Subcutaneous adipose tissue (tissue), 4 donors: ENCODE results near the gene SNX19. TPM values are rescaled to one million over a fixed set of nuclear protein-coding genes. Genes with fewer than 3 reads are reported as not detected.

ENCODE experiments used
- total RNA-seq, 4 donors: library from RNA; depleted of rRNA; stranded (reverse); fragments of >200 nt; gene quantifications; one replicate each; pipeline ENCODE4 v1.1.0, GENCODE V29; 2016
- TF ChIP-seq, protein P1 (sequence below): fragments of 450-650 bp; IDR thresholded peaks from one replicate; pipeline ENCODE4 v1.5.1; 2016; ENCODE audit warnings: low read depth, mild to moderate bottlenecking, control low read depth, antibody characterized with exemption, moderate library complexity

Gene SNX19
- total RNA-seq, 4 donors from 2014 or later: 86.0 to 170 (median 103) TPM

DNA sequence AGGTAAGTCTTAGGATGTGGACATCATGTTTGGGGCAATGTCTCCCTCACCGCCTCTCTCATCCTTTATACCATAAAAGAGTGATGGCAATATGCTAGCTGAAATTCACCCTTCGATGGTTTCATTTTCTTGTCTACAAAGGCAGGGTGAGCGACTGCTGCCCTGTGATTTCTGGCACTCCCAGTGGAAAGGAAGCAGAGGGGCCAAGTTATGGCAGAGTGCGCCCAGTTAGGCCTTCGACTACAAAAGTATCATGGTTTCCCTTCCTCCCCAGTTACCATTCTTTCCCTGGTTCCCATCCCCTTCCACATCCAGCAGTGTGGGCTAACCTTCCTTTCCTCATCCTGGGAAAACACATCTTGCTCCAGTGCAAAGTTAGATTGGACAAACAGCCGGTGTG lies 43.8 kb downstream of the SNX19 start:
- TF ChIP-seq, protein P1, sequence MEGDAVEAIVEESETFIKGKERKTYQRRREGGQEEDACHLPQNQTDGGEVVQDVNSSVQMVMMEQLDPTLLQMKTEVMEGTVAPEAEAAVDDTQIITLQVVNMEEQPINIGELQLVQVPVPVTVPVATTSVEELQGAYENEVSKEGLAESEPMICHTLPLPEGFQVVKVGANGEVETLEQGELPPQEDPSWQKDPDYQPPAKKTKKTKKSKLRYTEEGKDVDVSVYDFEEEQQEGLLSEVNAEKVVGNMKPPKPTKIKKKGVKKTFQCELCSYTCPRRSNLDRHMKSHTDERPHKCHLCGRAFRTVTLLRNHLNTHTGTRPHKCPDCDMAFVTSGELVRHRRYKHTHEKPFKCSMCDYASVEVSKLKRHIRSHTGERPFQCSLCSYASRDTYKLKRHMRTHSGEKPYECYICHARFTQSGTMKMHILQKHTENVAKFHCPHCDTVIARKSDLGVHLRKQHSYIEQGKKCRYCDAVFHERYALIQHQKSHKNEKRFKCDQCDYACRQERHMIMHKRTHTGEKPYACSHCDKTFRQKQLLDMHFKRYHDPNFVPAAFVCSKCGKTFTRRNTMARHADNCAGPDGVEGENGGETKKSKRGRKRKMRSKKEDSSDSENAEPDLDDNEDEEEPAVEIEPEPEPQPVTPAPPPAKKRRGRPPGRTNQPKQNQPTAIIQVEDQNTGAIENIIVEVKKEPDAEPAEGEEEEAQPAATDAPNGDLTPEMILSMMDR: no peak

DNA sequence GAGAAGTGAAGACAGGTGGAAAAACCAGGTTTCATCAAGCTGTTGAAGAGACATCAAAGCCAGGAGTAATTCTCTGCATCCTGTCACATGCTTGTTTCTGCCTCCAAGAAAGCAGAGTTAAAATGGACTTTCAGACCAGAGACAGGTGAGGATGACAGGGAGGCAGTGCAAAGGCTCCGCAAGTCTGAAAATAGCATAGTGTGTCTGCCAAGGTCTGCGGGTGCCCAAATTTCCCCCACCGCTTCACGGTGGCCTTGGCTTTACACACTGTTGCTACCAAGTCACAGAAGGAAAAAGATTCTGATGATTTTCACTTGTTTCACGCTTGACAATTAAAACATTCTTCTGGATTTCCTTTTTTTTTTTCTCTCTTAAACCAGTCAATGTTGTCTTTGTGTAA lies 44.2 kb downstream of the SNX19 start:
- TF ChIP-seq, protein P1: no peak

DNA sequence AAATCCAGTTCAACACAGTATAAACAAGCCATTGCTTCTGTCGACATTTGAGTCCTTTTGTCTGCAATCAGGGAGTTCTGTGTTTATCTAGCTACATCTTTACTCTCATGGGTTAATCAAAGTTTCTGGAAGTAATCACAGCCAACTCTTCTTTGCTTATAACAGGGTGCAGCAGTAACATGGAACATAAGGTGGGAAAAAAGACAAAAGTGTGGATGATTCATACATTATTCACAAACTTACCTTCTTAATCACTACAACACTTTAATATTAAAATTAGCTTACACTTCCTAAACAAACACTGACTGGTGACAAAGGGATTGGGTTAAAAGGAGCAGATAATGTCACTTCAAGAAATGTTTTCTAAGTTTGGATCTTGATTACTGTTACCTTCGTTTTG lies 44.7 kb downstream of the SNX19 start:
- TF ChIP-seq, protein P1: no peak

DNA sequence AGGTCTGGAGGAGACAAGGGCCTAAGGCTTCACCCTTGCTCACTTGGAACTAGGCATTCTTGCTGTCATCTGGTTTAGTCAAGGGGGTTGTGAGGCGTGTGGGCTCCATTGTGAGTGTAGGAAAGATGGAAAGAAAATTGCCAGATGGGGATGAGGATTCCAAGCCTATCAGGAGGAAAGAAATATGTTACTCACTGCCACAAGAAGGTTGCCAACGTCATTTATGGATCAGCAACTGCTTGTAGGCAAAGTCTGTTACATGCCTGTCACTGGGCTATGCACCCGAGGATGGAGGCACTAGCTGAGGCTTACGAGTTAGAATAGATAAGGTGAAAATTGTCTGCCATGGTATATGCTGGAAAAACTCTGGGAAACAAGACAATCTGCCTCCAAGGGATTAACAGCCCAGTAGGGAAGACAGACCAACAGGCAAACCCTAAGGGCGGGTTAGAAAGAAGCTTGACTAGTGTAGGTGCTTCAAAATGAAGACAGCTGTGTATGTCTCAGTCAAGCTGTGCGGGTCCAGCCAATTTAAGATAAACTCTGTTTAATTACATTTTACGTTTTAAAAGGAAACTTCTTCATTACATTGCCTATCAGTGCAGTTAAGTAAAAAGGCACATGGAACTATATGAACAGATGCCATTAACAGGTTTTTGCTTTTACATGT lies 47.4 kb downstream of the SNX19 start:
- TF ChIP-seq, protein P1: no peak

DNA sequence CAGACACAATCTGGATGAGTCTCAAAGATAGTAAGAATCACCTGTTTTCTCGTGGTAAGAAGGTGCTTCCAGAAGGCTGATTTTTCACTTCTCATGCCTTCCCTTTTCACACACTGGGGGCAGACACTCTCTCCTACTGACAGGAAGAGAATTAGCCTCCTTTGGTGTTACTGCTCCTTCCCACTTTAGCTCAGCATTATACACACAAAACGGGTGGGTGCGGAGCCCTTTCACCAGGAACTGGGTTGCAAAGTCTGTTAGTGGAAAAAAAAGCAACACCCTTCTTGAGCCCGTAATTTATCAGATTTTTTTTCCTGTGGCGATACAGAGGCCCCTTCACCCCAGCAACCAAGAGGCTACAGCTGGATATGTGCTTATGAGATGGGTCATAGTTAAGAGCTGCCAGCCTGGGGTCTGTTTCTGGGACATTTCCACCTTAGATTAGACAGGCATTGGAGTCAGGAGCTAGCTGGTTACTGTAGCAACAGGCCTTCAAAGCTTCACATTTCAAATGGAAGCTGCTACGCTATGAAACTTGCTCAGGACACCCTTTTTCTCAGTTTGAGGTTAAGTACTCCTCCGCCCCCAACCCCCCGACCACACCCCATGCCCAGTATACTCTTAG lies 48.1 kb downstream of the SNX19 start:
- TF ChIP-seq, protein P1: no peak

DNA sequence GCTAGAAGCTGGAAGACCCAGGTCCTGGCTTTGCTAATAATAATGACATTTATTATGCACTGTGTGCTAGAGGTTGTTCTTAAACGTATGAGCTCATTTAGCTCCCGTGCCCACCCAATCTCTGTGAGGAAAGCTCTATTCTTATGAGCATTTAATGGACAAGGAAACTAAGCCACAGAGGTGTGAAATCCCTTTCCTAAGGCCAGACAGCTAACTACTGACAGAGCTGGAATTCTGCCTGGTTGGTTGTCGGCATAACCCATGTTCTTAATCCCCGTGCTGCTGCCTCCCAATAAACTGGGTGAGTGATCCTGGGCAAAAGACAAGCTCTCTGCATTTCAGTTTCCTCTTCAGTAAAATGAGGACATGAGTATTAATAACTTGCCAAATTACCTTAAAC lies 49.4 kb downstream of the SNX19 start:
- TF ChIP-seq, protein P1: no peak

DNA sequence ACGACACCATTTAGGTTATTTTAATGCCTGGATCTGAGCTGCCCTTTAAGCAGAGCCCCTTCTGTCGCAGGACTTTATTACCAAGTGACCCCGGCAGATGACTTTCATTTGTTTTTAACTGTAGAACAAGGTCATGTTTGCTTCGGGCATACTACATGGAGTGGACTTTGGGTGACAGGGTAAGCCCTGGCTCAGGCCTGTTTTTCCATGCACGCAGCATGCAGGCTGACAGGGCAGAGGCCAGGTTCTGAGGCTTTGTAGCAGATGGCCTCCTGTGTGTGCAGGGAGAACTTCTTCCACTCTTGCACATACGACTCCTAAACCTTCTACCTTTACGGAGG lies 50.5 kb downstream of the SNX19 start:
- TF ChIP-seq, protein P1: no peak
